ENCODE results near the gene SIDT1. TPM values are rescaled to one million over a fixed set of nuclear protein-coding genes. Genes with fewer than 3 reads are reported as not detected.

The SIDT1 gene
- total RNA-seq, 1 donor from 2014 or later, result not detected

DNA sequence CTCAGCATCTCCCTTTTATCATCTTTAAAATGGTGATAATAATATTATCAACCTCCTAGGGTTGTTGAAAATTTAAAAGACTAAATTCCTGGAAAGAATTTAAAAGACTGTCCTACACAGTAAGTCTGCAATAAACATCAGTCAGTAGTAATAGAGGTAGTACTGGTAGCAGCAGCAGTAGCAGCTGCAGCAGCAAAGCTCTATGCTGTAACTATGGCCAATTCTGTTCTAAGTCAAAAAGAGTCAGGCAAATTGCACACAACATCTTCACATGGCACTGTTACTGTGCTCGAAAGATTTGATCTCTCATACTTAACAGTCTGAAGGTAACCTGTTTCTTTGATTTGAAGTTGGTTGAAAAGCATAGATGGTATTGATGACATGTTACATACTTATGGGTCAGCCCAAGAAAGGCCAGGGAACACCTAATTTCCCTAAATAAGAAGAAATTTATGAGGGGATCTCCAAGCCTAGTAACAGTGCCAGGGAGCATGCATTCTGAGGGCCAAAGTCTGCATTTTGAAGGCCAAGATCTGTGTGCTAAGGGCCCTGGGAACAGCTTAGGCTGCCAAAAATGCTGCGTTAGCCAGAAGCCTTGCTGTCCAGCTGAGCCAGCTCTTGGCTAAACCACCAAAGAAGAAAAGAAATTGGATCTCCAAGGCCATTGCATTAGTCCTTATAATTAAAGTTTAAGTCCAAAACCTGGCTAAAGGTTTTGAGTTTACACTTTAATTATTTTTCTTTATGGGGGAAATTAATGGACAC lies 68.2 kb downstream of the SIDT1 start:
- Histone ChIP-seq H3K27ac (ENCODE audit: low read depth, low read length) (no peak overlapping the region), H3K4me1 (ENCODE audit: insufficient read depth, low read length) (no peaks in the 10 kb centered on the region), H3K79me2 (ENCODE audit: insufficient read depth, low read length) (no peaks in the 10 kb centered on the region), H3K36me3 (ENCODE audit: insufficient read depth, low read length) (no peaks in the 10 kb centered on the region), H3K27me3 (ENCODE audit: insufficient read depth, low read length) (no peaks in the 10 kb centered on the region), H2AFZ (ENCODE audit: low read depth, low read length) (no peak overlapping the region), H3K4me3 (ENCODE audit: insufficient read depth, low read depth, low read length) (no peak overlapping the region), H3K9ac (ENCODE audit: low read length) (no peak overlapping the region), H3K9me3 (ENCODE audit: insufficient read depth, low read depth, low read length) (no peaks in the 10 kb centered on the region), H4K20me1 (ENCODE audit: insufficient read depth, low read length) (no peaks in the 10 kb centered on the region), H3K4me2 (ENCODE audit: low read length) (no peak overlapping the region)
- TF ChIP-seq, protein P1, sequence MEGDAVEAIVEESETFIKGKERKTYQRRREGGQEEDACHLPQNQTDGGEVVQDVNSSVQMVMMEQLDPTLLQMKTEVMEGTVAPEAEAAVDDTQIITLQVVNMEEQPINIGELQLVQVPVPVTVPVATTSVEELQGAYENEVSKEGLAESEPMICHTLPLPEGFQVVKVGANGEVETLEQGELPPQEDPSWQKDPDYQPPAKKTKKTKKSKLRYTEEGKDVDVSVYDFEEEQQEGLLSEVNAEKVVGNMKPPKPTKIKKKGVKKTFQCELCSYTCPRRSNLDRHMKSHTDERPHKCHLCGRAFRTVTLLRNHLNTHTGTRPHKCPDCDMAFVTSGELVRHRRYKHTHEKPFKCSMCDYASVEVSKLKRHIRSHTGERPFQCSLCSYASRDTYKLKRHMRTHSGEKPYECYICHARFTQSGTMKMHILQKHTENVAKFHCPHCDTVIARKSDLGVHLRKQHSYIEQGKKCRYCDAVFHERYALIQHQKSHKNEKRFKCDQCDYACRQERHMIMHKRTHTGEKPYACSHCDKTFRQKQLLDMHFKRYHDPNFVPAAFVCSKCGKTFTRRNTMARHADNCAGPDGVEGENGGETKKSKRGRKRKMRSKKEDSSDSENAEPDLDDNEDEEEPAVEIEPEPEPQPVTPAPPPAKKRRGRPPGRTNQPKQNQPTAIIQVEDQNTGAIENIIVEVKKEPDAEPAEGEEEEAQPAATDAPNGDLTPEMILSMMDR (IDR thresholded peaks at IDR 0.05; ENCODE audit: insufficient read depth, low read depth, low read length), result no peak
- no peak overlapping the region for H3K27ac Mint-ChIP-seq (ENCODE audit: unreplicated experiment)
- no peaks in the 10 kb centered on the region for H3K27me3 Mint-ChIP-seq (ENCODE audit: low read depth, unreplicated experiment)
- H3K4me1 Mint-ChIP-seq (ENCODE audit: low read depth, unreplicated experiment), result no peaks in the 10 kb centered on the region
- H3K9me3 Mint-ChIP-seq (ENCODE audit: unreplicated experiment), result no peaks in the 10 kb centered on the region
- no peak overlapping the region for H3K4me3 Mint-ChIP-seq (ENCODE audit: unreplicated experiment)
- H3K36me3 Mint-ChIP-seq (ENCODE audit: low read depth, unreplicated experiment), result no peaks in the 10 kb centered on the region
- FAIRE-seq (no peak), DNase-seq (ENCODE audit: low read depth) (no peak)

GRCh38 chr3:113601240-113601639 lies 68.9 kb downstream of the SIDT1 start:
- Mint-ChIP-seq H3K4me3 (ENCODE audit: unreplicated experiment) (no peak overlapping the region), H3K36me3 (ENCODE audit: low read depth, unreplicated experiment) (no peaks in the 10 kb centered on the region), H3K27me3 (ENCODE audit: low read depth, unreplicated experiment) (no peaks in the 10 kb centered on the region), H3K4me1 (ENCODE audit: low read depth, unreplicated experiment) (no peaks in the 10 kb centered on the region), H3K9me3 (ENCODE audit: unreplicated experiment) (no peaks in the 10 kb centered on the region), H3K27ac (ENCODE audit: unreplicated experiment) (no peak overlapping the region)
- DNase-seq (ENCODE audit: low read depth) (no peak), FAIRE-seq (no peak)
- Histone ChIP-seq H3K9ac (ENCODE audit: low read length) (no peak overlapping the region), H3K27me3 (ENCODE audit: insufficient read depth, low read length) (no peaks in the 10 kb centered on the region), H3K27ac (ENCODE audit: low read depth, low read length) (no peak overlapping the region), H3K9me3 (ENCODE audit: insufficient read depth, low read depth, low read length) (no peaks in the 10 kb centered on the region), H3K36me3 (ENCODE audit: insufficient read depth, low read length) (no peaks in the 10 kb centered on the region), H3K4me1 (ENCODE audit: insufficient read depth, low read length) (no peaks in the 10 kb centered on the region), H4K20me1 (ENCODE audit: insufficient read depth, low read length) (no peaks in the 10 kb centered on the region), H3K4me2 (ENCODE audit: low read length) (no peak overlapping the region), H3K79me2 (ENCODE audit: insufficient read depth, low read length) (no peaks in the 10 kb centered on the region), H3K4me3 (ENCODE audit: insufficient read depth, low read depth, low read length) (no peak overlapping the region), H2AFZ (ENCODE audit: low read depth, low read length) (no peak overlapping the region)
- TF ChIP-seq, protein P1 (IDR thresholded peaks at IDR 0.05; ENCODE audit: insufficient read depth, low read depth, low read length), result no peak
- no peak for TF ChIP-seq EZH2 (IDR thresholded peaks at IDR 0.05; ENCODE audit: insufficient read depth, low read length)

DNA sequence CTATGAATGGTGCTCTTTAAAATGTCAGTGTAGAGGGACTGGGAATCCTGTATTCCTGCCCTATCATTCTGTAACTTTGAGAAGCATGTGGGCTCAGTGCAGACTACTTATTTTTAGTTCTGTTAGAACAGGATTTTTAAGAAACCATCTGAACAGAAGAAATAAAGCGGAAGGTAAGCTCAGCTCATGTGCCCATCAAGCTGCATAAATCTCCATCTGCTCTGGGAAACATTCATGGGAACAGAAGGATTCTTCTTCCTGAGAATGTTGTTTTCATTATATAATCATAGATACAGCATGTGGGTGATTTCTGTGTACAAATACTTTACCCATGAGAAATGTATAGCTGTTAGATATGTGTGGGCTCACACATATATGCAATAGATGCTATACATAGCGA lies 69.9 kb downstream of the SIDT1 start:
- no peaks in the 10 kb centered on the region for H3K36me3 ChIP-seq (ENCODE audit: insufficient read depth, low read length)
- no peaks in the 10 kb centered on the region for H4K20me1 ChIP-seq (ENCODE audit: insufficient read depth, low read length)
- no peak overlapping the region for H3K9ac ChIP-seq (ENCODE audit: low read length)
- Mint-ChIP-seq H3K4me1 (ENCODE audit: low read depth, unreplicated experiment) (peaks cover 1% of the 10 kb centered on the region), H3K4me3 (ENCODE audit: unreplicated experiment) (no peak overlapping the region), H3K36me3 (ENCODE audit: low read depth, unreplicated experiment) (no peaks in the 10 kb centered on the region), H3K9me3 (ENCODE audit: unreplicated experiment) (no peaks in the 10 kb centered on the region), H3K27ac (ENCODE audit: unreplicated experiment) (no peak overlapping the region), H3K27me3 (ENCODE audit: low read depth, unreplicated experiment) (no peaks in the 10 kb centered on the region)
- DNase-seq (ENCODE audit: low read depth), result no peak
- TF ChIP-seq, protein P1 (IDR thresholded peaks at IDR 0.05; ENCODE audit: insufficient read depth, low read depth, low read length), result no peak
- no peak for TF ChIP-seq EZH2 (IDR thresholded peaks at IDR 0.05; ENCODE audit: insufficient read depth, low read length)
- no peaks in the 10 kb centered on the region for H3K9me3 ChIP-seq (ENCODE audit: insufficient read depth, low read depth, low read length)
- no peak overlapping the region for H3K4me2 ChIP-seq (ENCODE audit: low read length)
- H3K79me2 ChIP-seq (ENCODE audit: insufficient read depth, low read length), result no peaks in the 10 kb centered on the region
- H3K27ac ChIP-seq (ENCODE audit: low read depth, low read length), result no peak overlapping the region
- FAIRE-seq, result no peak
- H3K27me3 ChIP-seq (ENCODE audit: insufficient read depth, low read length), result no peaks in the 10 kb centered on the region
- no peak overlapping the region for H3K4me3 ChIP-seq (ENCODE audit: insufficient read depth, low read depth, low read length)
- H2AFZ ChIP-seq (ENCODE audit: low read depth, low read length), result no peak overlapping the region
- H3K4me1 ChIP-seq (ENCODE audit: insufficient read depth, low read length), result no peaks in the 10 kb centered on the region
